K562 (cell line): ENCODE results near the gene CSTB. TPM values are rescaled to one million over a fixed set of nuclear protein-coding genes. Genes with fewer than 3 reads are reported as not detected.
A peak's percentile ranks its signal among the peaks of the same experiment; 100 is the strongest.

ENCODE experiments used
- BRCA1 ChIP-seq, 2 experiments: fragments of 450-650 bp in 1 of 2; sonication (generic) in 1 of 2; formaldehyde crosslinking in 1 of 2; IDR thresholded peaks; 2 replicates each; pipeline versions ENCODE4 v1.5.0 to v1.6.1; 2017 to 2020; ENCODE audit warnings: mild to moderate bottlenecking in 1 of 2, missing genetic modification reagents in 1 of 2
- CHCHD3 ChIP-seq: fragments of 250-450 bp; sonication (Bioruptor Pico); IDR thresholded peaks from 2 replicates; pipeline ENCODE4 v2.1.2; 2022; ENCODE audit warnings: mild to moderate bottlenecking
- CTBP1 ChIP-seq: fragments of 450-650 bp; IDR thresholded peaks from 2 replicates; pipeline ENCODE4 v1.6.1; 2016; ENCODE audit warnings: borderline replicate concordance
- E4F1 ChIP-seq: fragments of 250-450 bp; sonication (Bioruptor Pico); IDR thresholded peaks from 2 replicates; pipeline ENCODE4 v1.5.0; 2021; ENCODE audit warnings: mild to moderate bottlenecking, borderline replicate concordance
- EHMT2 ChIP-seq: fragments of 450-650 bp; IDR thresholded peaks from 2 replicates; pipeline ENCODE4 v1.6.1; 2018; ENCODE audit warnings: antibody characterized with exemption
- FOXP4 ChIP-seq: sonication (generic); formaldehyde crosslinking; IDR thresholded peaks from 2 replicates; pipeline ENCODE4 v1.8.0; 2022; ENCODE audit warnings: mild to moderate bottlenecking, missing genetic modification reagents, borderline replicate concordance
- HIVEP1 ChIP-seq: fragments of 250-450 bp; sonication (Bioruptor Pico); IDR thresholded peaks from 2 replicates; pipeline ENCODE4 v1.4.0; 2020; ENCODE audit warnings: mild to moderate bottlenecking
- PPARD ChIP-seq: fragments of 250-450 bp; sonication (Bioruptor Pico); IDR thresholded peaks from 2 replicates; pipeline ENCODE4 v1.8.0; 2022; ENCODE audit warnings: inconsistent platforms, mild to moderate bottlenecking, moderate library complexity
- RNF2 ChIP-seq: sonication (generic); IDR thresholded peaks from 2 replicates; pipeline ENCODE4 v1.6.1; 2016
- SMARCA4 ChIP-seq: fragments of 450-650 bp; IDR thresholded peaks from 2 replicates; pipeline ENCODE4 v1.6.1; 2016
- TGIF2 ChIP-seq: sonication (generic); formaldehyde crosslinking; IDR thresholded peaks from 2 replicates; pipeline ENCODE4 v1.8.1; 2022; ENCODE audit warnings: mild to moderate bottlenecking, missing genetic modification reagents, moderate library complexity
- ZBTB34 ChIP-seq: fragments of 250-450 bp; sonication (Bioruptor Pico); IDR thresholded peaks from 2 replicates; pipeline ENCODE4 v1.8.0; 2021; ENCODE audit warnings: mild to moderate bottlenecking, moderate library complexity
- ZNF384 ChIP-seq: IDR thresholded peaks from 2 replicates; pipeline ENCODE4 v1.6.1; 2012; ENCODE audit warnings: low read depth, low read length, improper control_type of control experiment
- ZNF586 ChIP-seq: fragments of 450-650 bp; formaldehyde crosslinking; conservative IDR thresholded peaks from 2 replicates; pipeline ENCODE4 v1.4.0; 2020; ENCODE audit warnings: mild to moderate bottlenecking, moderate library complexity
- ZNF778 ChIP-seq: fragments of 450-650 bp; formaldehyde crosslinking; IDR thresholded peaks from 2 replicates; pipeline ENCODE4 v1.4.0; 2020; ENCODE audit warnings: mild to moderate bottlenecking, moderate library complexity
- polyA plus RNA-seq, 8 experiments: library from polyadenylated mRNA; depleted of rRNA in 4 of 8; stranded (reverse) in 5 of 8; unstranded in 3 of 8; fragments of >200 nt; fragmentation: Nextera tagmentation in 2 of 8; fragmentation: Illumina TruSeq in 1 of 8; extraction: Ambion mirVana in 2 of 8; extraction: Trizol in 1 of 8; gene quantifications; 2 replicates each; pipeline versions ENCODE4 v1.2.1 to v1.2.3, GENCODE V29; 2011 to 2014; ENCODE audit warnings: inconsistent platforms in 1 of 8, missing spikeins in 1 of 8
- total RNA-seq, 7 experiments: library from RNA; depleted of rRNA in 6 of 7; stranded (reverse); fragments of >200 nt in 6 of 7; fragmentation: Illumina TruSeq in 2 of 7; extraction: Trizol in 2 of 7; gene quantifications; 2 replicates each; pipeline versions ENCODE4 v1.2.1 to v1.2.3, GENCODE V29; 2011 to 2021; ENCODE audit warnings: low replicate concordance in 1 of 7
- TF ChIP-seq, protein P1 (sequence below): sonication (generic); formaldehyde crosslinking; IDR thresholded peaks from 2 replicates; pipeline ENCODE4 v1.8.0; 2023; ENCODE audit warnings: mild to moderate bottlenecking, missing genetic modification reagents
- TF ChIP-seq, protein P2 (sequence below), 2 experiments: fragments of 250-450 bp in 1 of 2; fragments of 450-650 bp in 1 of 2; sonication (Bioruptor Pico) in 1 of 2; IDR thresholded peaks; 2 replicates each; pipeline versions ENCODE4 v1.6.1 to v1.8.0; 2016 to 2021; ENCODE audit warnings: mild to moderate bottlenecking in 2 of 2, moderate library complexity in 2 of 2, missing compliant biosample characterization in 1 of 2, missing genetic modification characterization in 1 of 2

Gene CSTB
- total and polyA plus RNA-seq, 9 of the 15 experiments (the other 6 are each of a cell fraction or from before 2014, with no cell fraction given) = 12.4 to 65.0 (median 31.7) TPM

GRCh38 chr21:43789276-43790009 is 13.3 kb upstream of the CSTB start, which contains the start of gene RRP1 (continued):
- TF ChIP-seq CHCHD3 (CRISPR knock-in tag) (no peak; the same call in 1 of the 2 replicates), ZBTB34 (CRISPR knock-in tag) (no peak), RNF2 (peak; percentile 49; the same call in 1 of the 2 replicates), E4F1 (CRISPR knock-in tag) (no peak), ZNF778 (CRISPR knock-in tag) (no peak), ZNF586 (no peak), HIVEP1 (CRISPR knock-in tag) (no peak), TGIF2 (CRISPR knock-in tag) (peak; percentile 72; the same call in 1 of the 2 replicates), BRCA1 (IDR thresholded peaks at IDR 0.05) (no peak), BRCA1 (CRISPR knock-in tag; IDR thresholded peaks at IDR 0.05) (no peak), CTBP1 (peak; percentile 97), PPARD (CRISPR knock-in tag) (no peak), EHMT2 (no peak), SMARCA4 (no peak), FOXP4 (CRISPR knock-in tag) (0 out of 2 replicates have a peak, but pooled peaks have one; percentile 13), ZNF384 (no peak; the same call in 1 of the 2 replicates)
- TF ChIP-seq, protein P1, sequence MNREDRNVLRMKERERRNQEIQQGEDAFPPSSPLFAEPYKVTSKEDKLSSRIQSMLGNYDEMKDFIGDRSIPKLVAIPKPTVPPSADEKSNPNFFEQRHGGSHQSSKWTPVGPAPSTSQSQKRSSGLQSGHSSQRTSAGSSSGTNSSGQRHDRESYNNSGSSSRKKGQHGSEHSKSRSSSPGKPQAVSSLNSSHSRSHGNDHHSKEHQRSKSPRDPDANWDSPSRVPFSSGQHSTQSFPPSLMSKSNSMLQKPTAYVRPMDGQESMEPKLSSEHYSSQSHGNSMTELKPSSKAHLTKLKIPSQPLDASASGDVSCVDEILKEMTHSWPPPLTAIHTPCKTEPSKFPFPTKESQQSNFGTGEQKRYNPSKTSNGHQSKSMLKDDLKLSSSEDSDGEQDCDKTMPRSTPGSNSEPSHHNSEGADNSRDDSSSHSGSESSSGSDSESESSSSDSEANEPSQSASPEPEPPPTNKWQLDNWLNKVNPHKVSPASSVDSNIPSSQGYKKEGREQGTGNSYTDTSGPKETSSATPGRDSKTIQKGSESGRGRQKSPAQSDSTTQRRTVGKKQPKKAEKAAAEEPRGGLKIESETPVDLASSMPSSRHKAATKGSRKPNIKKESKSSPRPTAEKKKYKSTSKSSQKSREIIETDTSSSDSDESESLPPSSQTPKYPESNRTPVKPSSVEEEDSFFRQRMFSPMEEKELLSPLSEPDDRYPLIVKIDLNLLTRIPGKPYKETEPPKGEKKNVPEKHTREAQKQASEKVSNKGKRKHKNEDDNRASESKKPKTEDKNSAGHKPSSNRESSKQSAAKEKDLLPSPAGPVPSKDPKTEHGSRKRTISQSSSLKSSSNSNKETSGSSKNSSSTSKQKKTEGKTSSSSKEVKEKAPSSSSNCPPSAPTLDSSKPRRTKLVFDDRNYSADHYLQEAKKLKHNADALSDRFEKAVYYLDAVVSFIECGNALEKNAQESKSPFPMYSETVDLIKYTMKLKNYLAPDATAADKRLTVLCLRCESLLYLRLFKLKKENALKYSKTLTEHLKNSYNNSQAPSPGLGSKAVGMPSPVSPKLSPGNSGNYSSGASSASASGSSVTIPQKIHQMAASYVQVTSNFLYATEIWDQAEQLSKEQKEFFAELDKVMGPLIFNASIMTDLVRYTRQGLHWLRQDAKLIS (CRISPR knock-in tag) = peak; percentile 14; the same call in 1 of the 2 replicates
- TF ChIP-seq, protein P2, sequence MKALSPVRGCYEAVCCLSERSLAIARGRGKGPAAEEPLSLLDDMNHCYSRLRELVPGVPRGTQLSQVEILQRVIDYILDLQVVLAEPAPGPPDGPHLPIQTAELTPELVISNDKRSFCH (CRISPR knock-in tag; IDR thresholded peaks at IDR 0.05) = no peak
- TF ChIP-seq, protein P2 (tag; IDR thresholded peaks at IDR 0.05) = peak; percentile 94
